GM21390 (cell line): ENCODE results near the gene SLC43A3.

Experiments
- ATAC-seq: cut with Tn5 transposase; IDR thresholded peaks from one replicate; pipeline ENCODE4 v1.9.1; 2021; ENCODE audit not compliant: unreplicated experiment

SLC43A3 gene

DNA sequence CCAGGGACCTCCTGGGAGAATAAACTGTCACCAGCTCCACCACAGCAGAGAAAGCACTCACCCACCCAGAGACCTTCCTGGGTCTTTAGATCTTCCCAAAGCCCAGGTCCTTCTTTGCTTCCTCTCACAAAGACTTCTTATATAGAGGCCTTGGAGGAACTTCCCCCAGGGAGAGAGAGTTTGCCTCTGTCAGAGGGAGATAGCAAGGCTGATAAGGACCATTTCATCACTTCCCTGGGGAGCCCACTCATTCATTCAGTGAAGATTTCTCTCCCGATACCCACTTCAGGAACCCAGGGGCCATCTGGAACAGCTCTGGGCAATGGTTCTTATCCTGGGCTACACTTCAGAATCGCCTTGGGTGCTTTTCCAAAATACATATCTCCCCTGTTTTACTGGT is 36.4 kb downstream of the SLC43A3 start, which contains the start of gene PRG2:
Gene PRG2, minus strand, starts transcription at position 116 of the 400 bp plus-strand sequence. CDS start 706 bp downstream, outside the sequence.
- no peak for ATAC-seq

DNA sequence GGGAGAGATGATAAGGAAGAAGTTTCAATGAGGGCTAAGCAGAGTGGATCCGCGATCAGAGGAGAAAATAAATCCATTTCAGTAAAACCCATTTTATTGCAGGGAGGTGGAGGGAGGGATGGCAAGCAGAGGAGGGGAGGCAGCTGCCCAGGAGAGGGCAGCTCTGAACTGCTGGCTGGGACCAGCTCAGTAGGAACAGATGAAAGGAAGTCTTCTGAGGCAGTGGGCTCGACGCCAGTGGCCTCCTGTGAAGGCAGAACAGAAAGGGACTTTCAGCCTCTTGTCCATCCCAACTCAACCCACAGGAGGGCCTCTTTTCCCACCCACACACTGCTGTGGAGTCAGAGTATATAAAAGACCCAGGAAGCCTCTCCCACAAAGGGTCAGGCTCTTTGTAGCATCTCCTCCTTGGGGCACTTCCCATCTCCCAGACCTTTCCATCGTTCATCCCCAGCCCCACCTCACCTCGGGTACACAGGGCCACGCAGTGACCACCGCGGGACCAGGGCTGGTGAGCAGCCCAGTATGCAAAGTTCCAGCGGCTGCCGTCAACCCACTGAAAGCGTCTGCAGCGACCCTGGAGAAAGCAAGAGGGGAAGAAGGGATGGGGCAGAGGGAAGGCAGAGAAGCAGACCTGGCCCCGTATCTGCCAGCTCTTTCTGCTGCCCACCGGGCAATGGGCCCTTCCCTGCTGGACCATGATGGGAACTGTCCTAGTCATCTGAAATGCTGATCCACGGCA is 39.5 kb downstream of the SLC43A3 start:
- ATAC-seq = no peak

DNA sequence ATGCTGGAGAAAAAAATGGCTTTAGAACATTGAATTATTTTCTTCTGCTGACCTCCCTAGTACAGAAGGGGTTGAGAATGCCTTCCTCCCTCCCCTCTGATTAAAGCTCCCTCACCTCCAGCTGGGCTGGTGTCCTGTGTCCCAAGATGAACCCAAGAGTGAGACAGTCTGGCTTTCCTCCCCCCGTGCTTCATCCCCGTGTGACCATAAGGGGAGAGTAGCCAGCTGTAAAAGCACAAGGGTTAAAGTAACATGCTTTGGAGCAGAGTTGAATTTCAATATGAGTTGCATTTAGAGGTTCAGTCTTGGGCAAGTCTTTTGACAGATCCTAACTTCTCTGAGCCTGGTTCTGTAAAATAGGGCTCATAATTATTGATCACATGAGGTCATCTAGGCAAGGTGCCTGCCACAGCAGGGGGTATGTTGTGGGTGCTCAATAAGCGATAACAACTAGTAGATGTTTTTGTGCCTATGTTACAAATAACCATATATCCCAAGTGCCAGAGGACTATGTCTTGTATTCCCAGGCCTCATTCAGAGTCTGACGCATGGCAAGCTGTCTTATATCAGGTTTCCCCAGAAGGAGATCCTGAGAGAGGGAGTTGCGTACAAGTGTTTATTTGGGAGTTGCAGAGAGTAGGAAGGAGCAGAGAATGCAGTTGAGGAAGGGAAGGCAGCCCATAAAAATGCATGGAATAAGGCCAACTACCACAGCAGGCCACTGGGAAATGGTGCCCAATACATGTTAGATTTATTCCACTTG is 40.6 kb downstream of the SLC43A3 start:
- ATAC-seq = no peak

DNA sequence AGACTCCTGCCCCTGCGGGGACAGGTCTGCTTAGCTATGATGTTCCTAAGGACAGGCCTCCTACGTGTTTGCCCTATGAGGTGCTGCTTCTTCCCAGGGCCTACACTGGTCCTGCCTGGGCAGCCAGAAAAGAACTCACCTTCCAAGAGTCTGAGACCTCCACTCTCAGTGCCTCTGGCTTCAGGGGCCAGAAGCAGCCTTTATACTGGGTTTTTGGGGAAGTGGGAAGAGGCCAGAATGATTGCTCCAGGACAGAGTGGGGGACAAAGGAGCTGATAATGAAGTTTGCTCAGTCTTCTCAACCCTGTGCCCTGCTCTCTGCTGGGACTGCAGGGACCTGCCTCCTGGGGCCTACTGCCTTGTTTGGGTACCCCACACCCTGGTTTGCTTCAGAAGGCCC is 45.9 kb downstream of the SLC43A3 start, which contains the start of gene PRG3:
Gene PRG3, minus strand, starts transcription at position 176 of the 400 bp plus-strand sequence. CDS start 442 bp downstream, outside the sequence.
- no peak for ATAC-seq

DNA sequence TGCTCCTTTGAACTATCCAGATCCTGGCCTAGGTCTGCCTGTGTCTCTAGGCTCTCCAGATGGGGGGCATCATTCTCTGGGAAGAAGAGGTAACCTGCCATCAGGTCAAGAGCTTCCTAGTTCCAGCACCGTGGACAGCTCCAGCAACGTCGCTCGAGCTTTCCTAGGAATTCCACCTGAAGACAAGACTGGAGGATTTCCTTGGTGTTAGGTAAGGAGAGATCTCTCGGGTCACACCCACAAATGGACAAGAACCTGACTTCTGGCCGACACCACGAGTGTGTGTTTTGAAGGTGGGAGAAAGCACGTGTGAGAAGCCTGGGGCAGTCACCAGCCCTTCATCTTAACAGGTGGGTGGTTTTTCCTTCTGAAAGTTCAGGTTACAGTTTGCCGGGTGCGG is 47.2 kb downstream of the SLC43A3 start:
- no peak for ATAC-seq

DNA sequence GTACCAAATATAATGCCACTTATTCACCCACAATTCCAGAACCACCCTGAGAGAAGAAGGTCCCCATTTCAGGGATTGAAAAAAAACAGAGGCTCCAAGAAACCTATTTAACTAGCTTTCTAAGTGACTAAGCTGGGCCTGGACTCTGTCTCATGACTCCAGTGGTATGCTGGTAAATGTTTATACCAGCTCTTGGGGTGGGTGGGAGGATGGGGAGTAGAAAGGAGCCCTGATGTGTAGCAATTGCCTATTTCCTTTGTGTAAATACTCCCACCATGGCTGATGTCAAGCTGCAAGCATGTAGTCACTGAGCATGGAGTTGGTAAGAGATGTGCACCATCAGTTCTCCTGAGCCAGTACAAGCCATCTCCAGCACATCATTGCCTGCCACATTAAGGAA is 48.7 kb downstream of the SLC43A3 start:
- ATAC-seq = no peak

DNA sequence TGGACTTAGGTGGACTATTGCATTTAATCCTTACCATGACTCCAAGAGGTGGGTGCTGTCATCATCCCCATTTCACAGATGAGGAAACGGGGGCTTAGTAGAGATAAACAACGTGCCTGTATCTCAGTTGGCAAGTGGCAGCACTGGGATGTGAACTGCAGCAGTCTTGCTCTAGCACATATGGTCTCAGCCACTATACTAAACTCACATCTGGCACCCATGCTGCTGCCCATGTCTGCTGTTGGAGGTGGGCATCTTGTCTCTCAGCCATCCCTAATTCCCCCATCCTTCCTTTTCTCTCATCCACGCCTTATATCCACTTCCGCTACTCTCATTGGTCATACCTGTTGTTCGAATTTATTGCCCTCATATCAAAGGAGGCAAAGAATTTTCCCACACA is 49.8 kb downstream of the SLC43A3 start:
- no peak for ATAC-seq

DNA sequence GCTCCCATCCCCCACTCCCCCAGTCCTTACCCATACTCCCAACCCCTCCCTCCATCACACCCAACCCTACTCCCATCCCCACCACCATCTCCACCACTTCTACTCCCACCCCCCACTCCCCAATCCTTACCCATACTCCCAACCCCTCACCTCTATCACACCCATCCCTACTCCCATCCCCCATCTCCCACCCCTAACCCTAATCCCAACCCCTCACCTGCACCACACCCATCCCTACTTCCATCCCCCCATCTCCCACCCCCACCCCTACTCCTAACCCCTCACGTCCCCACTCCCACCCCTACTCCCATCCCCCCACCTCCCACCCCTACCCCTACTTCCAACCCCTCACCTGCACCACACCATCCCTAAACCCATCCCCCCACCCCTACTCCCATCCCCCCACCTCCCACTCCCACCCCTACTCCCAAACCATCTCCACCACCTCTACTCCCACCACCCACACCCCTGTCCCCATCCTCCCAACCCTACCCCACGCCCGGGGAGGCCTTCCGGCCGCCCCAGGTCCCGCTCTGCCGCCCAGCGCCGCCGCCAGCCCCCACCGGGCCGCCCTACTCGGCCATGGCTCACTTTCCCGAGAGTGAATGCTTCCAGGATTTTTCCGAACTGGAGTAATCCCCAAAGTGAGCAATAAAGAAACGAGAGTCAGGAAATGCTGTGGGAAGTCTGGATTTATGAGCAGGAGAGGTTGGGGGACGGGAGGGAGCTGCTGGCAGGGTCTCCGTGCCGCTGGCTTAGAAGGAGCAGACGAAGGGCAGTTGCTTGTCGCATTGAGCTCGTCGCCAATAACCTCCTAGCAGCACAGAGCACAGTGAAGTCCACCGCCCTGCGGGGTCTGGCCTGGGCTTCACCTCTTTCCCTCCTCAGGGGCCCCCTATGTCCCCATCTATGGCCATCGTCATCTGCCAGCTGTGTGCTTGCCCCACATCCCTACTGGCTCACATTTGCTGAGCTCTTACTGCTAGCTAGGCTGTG is 50.5 kb downstream of the SLC43A3 start:
- ATAC-seq = no peak

DNA sequence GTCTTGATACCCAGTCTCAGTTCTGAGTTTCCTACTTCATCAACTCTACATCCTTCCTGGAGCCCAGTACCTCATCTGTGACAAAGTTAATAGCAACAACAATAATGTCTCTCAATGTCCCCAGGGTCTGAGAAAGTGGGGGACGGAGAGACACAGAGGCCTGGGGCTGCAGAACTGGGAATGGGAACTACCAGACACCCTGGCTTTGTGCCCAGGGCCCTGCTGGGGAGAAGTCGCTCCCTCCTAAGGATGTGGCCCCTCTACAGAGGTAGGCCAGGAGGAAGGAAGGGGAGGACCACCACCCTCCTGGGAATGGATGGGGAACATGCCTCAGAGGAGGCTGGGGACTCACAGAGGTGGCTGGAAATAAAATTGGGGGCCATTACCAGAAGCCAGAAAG is 51.4 kb downstream of the SLC43A3 start:
- no peak for ATAC-seq

DNA sequence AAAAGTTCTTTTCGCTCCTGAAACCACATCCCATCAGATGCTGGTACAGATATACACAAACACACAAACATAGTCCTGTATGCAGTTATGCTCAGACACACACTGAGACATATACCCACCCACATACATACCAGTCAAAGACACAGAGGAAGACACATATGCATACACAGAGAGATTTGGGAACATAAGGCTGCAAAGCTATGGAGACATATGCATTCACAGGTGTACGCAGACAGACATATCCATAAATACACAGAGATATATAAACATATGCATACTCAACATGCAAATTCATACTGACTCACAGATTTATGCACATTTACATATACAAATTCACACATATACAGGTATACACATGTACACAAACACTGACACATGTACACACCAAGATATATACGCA is 52.0 kb downstream of the SLC43A3 start:
- ATAC-seq = no peak

DNA sequence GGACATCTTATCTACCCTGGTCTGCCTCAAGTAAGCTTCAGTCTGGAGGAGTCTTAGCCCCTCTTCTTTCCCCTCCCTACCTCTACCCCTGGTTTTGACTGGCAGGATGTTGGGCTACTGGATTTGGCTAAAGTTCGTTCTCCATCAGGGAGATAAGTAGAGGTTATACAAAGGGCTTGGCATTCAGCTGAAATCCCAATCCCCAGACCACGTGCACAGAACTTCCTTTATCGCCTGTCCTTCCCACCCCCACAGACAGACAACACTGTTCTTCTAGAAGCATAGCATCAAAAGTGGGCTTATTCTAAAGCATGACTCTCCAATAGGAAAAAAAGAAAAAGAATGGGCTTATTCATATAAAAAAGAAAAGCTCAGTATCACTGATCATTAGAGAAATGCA is 53.8 kb downstream of the SLC43A3 start:
- ATAC-seq = no peak

DNA sequence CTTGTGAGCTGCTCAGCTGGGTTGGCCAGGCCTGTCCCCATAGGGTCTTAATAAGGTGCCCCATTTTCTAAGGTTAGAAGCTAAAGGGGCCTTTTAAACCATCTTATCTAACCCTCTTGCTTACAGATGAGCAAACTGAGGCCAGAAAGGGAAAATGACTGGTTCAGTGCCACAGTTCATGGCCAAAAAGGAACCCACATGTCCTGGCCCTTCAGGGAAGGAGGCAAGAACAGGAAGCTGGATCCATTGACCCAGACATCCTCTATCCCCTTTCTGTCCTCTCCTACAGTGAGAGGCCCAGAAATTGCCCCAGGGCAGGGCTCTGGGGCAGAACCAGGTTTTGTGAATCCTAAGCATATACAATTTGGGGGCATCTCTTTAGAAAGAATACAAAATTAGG is 56.0 kb downstream of the SLC43A3 start:
- no peak for ATAC-seq

DNA sequence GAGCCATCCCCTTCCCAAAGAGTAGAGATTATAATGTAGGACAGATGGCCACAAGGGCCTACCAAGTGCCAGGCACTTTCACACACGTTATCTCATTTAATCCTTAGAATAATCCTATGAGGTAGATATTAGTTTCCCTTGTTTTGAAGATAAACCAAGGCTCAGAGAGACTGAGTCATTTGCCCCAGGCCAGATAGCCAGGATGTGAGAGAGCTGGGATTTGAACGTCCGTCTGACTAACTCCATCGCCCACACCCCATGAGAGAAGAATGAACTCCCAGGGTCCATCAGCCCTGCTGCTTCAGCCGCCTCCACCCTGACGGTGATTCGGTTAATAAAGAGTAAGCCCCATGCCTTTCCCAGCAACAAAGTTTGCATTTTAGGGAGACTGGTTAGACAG is 56.7 kb downstream of the SLC43A3 start:
- no peak for ATAC-seq

DNA sequence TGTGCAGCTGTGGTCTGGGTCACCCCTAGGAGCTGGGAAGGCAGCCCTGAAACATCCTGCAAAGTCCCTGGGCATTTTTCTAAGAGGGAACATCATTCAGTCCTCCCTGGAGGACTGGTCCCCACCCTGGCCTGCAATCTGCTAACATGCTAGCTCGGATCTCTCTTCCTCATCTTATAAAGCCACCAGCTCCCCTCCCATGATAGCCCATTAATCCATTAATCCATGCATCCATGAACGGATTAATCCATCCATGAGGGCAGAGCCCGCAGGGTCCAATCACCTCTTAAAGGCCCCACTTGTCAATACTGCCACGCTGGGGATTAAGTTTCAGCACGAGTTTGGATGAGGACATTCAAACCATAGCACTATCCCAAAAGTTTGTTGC is 58.1 kb downstream of the SLC43A3 start:
- ATAC-seq = no peak

DNA sequence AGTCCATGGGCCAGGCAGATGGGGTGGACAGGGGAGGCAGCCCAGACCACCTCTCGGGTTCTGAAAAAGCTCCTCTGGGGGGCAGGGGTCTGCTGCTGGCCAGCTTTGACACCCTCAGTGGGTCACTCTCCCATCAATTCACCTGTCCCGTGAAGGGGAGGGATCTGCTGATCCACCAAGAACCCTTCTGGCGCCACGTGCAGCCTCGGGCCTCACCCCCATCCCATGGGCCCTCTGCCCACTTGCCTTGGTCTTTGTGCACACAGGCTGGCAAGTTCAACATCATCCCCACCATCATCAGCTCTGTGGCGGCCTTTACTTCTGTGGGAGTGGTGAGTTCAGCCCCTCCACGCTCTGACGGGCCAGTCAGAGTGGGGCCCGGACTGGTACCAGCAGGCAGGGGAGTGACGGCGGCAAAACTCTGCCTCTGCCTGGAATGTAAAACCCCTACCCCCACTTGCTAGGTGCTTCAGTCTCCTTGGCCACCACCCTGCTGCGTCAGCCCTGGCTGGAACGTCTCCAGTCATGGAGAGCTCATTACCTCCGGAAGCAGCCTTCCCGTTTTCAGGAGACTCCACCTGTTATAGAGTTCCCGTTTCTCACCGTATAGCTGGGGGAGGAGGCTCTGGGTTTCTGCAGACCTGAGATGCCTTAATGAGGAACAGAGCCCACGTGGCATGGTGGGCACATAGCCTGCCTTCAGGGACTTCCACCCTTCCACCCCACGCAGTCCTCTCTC is 58.6 kb downstream of the SLC43A3 start:
- no peak for ATAC-seq

DNA sequence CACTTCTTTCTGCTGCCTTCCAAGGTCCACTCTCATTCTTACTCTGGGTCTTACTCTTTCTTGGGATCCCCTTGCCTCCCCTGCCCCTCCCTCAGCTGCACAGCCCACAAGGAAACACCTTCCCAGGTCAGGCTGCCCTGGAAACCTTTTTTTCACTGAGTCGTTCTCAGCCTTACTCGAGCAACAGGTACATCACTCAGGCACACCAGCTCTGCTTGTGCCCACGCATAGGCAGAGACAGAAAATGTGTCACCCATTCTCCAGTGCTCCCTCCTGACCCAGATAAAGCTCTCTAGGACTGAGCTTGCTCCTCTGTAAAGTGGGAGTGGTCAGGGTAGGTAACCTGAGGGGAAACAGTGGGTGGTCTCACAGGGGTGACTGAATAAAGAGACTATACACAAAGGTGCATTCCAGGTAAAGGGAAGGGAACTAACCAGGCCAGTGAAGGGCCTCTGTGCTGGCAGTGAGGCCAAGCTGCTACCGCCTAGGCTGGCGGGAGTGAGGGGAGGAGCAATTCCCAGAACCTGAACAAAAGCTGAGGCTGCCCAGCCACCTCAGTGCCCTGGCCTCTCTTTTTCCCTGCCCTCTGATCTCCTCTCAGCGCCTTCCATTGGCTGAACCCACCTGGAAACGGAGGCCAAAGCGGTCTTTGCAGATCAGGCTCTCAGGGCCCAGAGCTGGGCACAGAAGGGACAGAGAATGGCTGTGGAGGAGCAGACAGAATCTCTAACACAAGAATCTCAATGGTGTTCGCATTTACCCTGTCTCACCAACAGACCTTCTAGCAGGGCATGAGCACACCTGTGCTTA is 61.9 kb downstream of the SLC43A3 start:
- no peak for ATAC-seq

DNA sequence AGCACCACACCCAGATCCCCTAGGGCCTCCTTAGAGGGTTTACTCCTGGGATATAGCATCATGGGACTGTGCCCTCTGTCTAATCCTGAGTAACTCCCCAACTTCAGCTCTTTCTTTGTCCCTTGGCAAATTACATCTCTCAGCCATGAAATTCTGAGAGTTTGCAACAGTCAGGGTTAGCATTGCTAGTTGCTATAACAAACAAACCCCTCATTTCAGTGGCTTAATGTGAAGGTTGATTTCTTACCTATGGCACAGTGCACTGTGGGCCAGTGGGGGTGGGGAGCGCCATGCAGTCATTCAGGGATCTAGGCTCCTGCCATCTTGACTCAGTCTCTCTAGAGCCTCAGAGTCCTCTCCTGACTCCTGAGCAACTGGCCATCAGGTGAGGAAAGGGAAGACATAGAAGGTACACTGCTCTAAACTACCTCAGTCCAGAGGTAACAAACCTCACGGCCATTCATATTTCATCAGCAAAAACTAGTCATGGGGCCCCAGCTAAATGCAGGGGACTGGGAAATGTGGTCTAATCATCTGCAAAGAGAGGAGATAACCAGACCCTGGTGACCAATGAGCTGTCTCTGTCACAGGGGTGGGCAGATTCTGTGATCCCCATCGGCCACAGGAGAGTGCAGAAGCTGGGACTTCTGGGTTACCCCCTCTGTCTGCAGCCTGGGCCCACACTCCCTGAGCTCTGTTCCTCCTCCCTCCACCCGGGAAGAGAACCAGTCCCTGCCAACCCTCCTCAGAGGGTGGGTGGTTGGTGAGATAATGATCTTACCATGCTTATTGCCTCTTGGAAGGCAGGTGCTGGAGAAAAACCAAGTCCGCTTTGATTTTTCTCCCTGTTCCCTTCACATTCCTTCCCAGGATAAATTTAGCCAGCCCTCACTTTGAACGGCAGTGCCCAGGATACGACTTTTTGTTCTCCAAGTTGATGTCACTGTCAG is 63.5 kb downstream of the SLC43A3 start:
- no peak for ATAC-seq

DNA sequence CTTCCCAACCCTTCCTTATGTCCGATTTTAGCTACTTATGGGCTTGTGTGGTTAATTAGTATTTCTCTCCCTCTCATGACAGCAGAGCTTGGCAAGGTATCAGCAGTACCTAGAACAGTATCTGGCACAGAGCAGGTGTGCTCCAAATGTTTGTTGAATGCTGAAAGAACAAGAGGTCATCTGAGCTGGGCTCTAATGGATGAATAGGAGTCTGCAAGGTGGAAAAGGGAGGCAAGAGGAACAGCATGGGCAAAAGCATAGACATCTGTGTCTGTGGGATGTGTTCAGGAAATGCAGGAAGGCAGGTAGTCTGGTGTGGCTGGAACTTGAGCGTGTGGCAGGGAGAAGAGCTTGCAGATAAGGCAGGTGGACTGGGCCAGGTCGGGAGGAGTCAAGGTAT is 65.0 kb downstream of the SLC43A3 start:
- ATAC-seq = no peak
